Endothelial cell (in vitro differentiated cells): Measurements from ENCODE around the gene JCHAIN. TPM values are rescaled to one million over a fixed set of nuclear protein-coding genes. Genes with fewer than 3 reads are reported as not detected.
"Not testable (repeated sequence)": the region's sequence is repeated elsewhere in the genome, so short reads cannot be mapped to it uniquely, and the experiment has no call there.

Experiments
- DNase-seq: peaks from one replicate; pipeline ENCODE4 v3.0.0; 2021; ENCODE audit warnings: low spot score
- H3K27ac Mint-ChIP-seq: one replicate; pipeline ENCODE4 v1.8.0; 2021; ENCODE audit warnings: mixed read lengths, inconsistent platforms; ENCODE audit not compliant: unreplicated experiment
- H3K27me3 Mint-ChIP-seq: one replicate; pipeline ENCODE4 v1.8.0; 2021; ENCODE audit warnings: mild to moderate bottlenecking, moderate library complexity, mixed read lengths, inconsistent platforms; ENCODE audit not compliant: unreplicated experiment
- H3K36me3 Mint-ChIP-seq: one replicate; pipeline ENCODE4 v1.8.0; 2021; ENCODE audit warnings: mild to moderate bottlenecking, low read depth, mixed read lengths, inconsistent platforms; ENCODE audit not compliant: unreplicated experiment
- H3K4me1 Mint-ChIP-seq: one replicate; pipeline ENCODE4 v1.8.0; 2021; ENCODE audit warnings: mild to moderate bottlenecking, mixed read lengths, inconsistent platforms; ENCODE audit not compliant: unreplicated experiment
- H3K4me3 Mint-ChIP-seq: one replicate; pipeline ENCODE4 v1.8.0; 2021; ENCODE audit warnings: mild to moderate bottlenecking, mixed read lengths, inconsistent platforms; ENCODE audit not compliant: unreplicated experiment
- H3K9me3 Mint-ChIP-seq: one replicate; pipeline ENCODE4 v1.8.0; 2021; ENCODE audit warnings: mixed read lengths, inconsistent platforms; ENCODE audit not compliant: unreplicated experiment
- CTCF ChIP-seq: fragments of 200-600 bp; sonication (generic); IDR thresholded peaks from one replicate; pipeline ENCODE4 v1.5.0; 2021; ENCODE audit warnings: antibody characterized with exemption; ENCODE audit not compliant: unreplicated experiment
- total RNA-seq: library from RNA; stranded (reverse); fragmentation: NEBNext Ultra II Directional; extraction: Animal tissue kit (Norgen Biotek cat#: 25700); gene quantifications from one replicate; pipeline ENCODE4 v1.2.1, GENCODE V29; 2021; ENCODE audit not compliant: unreplicated experiment

The JCHAIN gene
- total RNA-seq, 1 donor from 2014 or later = not detected

GRCh38 chr4:70674191-70674590 is 7.9 kb upstream of the JCHAIN start:
- Mint-ChIP-seq H3K4me1 (peaks cover 20% of the 10 kb centered on the region), H3K9me3 (no peaks in the 10 kb centered on the region), H3K27me3 (no peaks in the 10 kb centered on the region), H3K36me3 (no peaks in the 10 kb centered on the region), H3K4me3 (no peak overlapping the region), H3K27ac (no peak overlapping the region)
- TF ChIP-seq CTCF = no peak
- DNase-seq = no peak

- no peak for DNase-seq
- Mint-ChIP-seq H3K27ac (no peak overlapping the region), H3K9me3 (no peaks in the 10 kb centered on the region), H3K4me3 (no peak overlapping the region), H3K27me3 (no peaks in the 10 kb centered on the region), H3K36me3 (no peaks in the 10 kb centered on the region), H3K4me1 (peaks cover 9% of the 10 kb centered on the region)
- TF ChIP-seq CTCF = no peak
Measured at GRCh38 chr4:70671091-70671490, 4.8 kb upstream of the JCHAIN start.

- H3K4me1 Mint-ChIP-seq = peaks cover 4% of the 10 kb centered on the region
- DNase-seq = no peak
Measured at GRCh38 chr4:70670332-70671014, 4.2 kb upstream of the JCHAIN start.

GRCh38 chr4:70667740-70668535 is 1.6 kb upstream of the JCHAIN start:
- no peaks in the 10 kb centered on the region for H3K4me1 Mint-ChIP-seq
- no peak for TF ChIP-seq CTCF
- no peaks in the 10 kb centered on the region for H3K36me3 Mint-ChIP-seq
- DNase-seq = no peak
- no peaks in the 10 kb centered on the region for H3K27me3 Mint-ChIP-seq
- no peak overlapping the region for H3K27ac Mint-ChIP-seq
- H3K4me3 Mint-ChIP-seq = no peak overlapping the region
- H3K9me3 Mint-ChIP-seq = no peaks in the 10 kb centered on the region

More at GRCh38 chr4:70670332-70671014, 4.2 kb upstream of the JCHAIN start:
- no peaks in the 10 kb centered on the region for H3K36me3 Mint-ChIP-seq
- no peak overlapping the region for H3K4me3 Mint-ChIP-seq
- H3K9me3 Mint-ChIP-seq = no peaks in the 10 kb centered on the region
- H3K27me3 Mint-ChIP-seq = no peaks in the 10 kb centered on the region
- H3K27ac Mint-ChIP-seq = no peak overlapping the region
- no peak for TF ChIP-seq CTCF

- H3K27ac Mint-ChIP-seq, H3K9me3 Mint-ChIP-seq: not testable (repeated sequence)
Measured at GRCh38 chr4:70661309-70661922, 4.9 kb downstream of the JCHAIN start.

More at GRCh38 chr4:70661309-70661922, 4.9 kb downstream of the JCHAIN start:
- H3K4me3 Mint-ChIP-seq, H3K27me3 Mint-ChIP-seq, DNase-seq, H3K4me1 Mint-ChIP-seq, H3K36me3 Mint-ChIP-seq: not testable (repeated sequence)
